GM10248 (cell line): Measurements from ENCODE around the gene KCNK16.
"Not testable (repeated sequence)": the region's sequence is repeated elsewhere in the genome, so short reads cannot be mapped to it uniquely, and the experiment has no call there.

Experiments
- CTCF ChIA-PET: fragments of 300-600 bp; sonication (Branson Sonifier 250); formaldehyde crosslinking; extraction: SDS; loops from one replicate; lab custom pipeline; 2021; ENCODE audit warnings: antibody characterized with exemption; lab: Yijun Ruan, JAX
- POLR2A ChIA-PET: fragments of 350-650 bp; sonication (Branson Sonifier 250); formaldehyde crosslinking; extraction: SDS; loops from one replicate; lab custom pipeline; 2020; ENCODE audit warnings: antibody characterized with exemption; lab: Yijun Ruan, JAX
- DNase-seq: peaks from one replicate; pipeline ENCODE4 v3.0.0; 2012; ENCODE audit errors: extremely low spot score
- TF ChIP-seq, protein P1 (sequence below): IDR thresholded peaks from 2 replicates; pipeline ENCODE4 v1.5.1; 2012; ENCODE audit warnings: mild to moderate bottlenecking, low read depth; ENCODE audit errors: extremely low read depth, missing control alignments, control extremely low read depth

The KCNK16 gene

DNA sequence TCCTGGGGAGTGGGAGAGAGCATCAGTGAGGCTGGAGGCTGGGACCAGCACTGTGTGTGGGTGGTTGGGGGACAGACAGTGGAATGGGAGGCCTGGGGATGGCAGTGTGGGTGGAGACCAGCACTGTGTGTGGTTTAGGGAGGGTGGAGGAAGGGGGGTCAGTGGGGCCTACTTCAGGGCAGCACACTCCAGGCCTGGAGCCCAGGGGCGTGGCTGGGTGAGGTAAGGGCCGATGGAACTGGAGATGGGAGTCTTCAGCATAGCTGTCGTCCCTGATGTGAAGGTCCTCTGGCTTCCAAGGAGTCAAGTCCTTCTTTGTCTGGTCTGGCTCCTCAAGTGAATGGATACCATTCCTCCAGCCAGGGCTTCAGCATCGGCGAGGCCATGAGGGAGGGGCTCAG, 26.9 kb downstream of the KCNK16 start:
- ChIA-PET POLR2A (no interaction called here), CTCF (interaction anchor here (1.0 kb wide), 1 partner anchor 15 kb away, joined by 3 read pairs; no protein-coding TSS in a partner anchor)
- DNase-seq, result no peak
- TF ChIP-seq, protein P1, sequence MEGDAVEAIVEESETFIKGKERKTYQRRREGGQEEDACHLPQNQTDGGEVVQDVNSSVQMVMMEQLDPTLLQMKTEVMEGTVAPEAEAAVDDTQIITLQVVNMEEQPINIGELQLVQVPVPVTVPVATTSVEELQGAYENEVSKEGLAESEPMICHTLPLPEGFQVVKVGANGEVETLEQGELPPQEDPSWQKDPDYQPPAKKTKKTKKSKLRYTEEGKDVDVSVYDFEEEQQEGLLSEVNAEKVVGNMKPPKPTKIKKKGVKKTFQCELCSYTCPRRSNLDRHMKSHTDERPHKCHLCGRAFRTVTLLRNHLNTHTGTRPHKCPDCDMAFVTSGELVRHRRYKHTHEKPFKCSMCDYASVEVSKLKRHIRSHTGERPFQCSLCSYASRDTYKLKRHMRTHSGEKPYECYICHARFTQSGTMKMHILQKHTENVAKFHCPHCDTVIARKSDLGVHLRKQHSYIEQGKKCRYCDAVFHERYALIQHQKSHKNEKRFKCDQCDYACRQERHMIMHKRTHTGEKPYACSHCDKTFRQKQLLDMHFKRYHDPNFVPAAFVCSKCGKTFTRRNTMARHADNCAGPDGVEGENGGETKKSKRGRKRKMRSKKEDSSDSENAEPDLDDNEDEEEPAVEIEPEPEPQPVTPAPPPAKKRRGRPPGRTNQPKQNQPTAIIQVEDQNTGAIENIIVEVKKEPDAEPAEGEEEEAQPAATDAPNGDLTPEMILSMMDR, result no peak

DNA sequence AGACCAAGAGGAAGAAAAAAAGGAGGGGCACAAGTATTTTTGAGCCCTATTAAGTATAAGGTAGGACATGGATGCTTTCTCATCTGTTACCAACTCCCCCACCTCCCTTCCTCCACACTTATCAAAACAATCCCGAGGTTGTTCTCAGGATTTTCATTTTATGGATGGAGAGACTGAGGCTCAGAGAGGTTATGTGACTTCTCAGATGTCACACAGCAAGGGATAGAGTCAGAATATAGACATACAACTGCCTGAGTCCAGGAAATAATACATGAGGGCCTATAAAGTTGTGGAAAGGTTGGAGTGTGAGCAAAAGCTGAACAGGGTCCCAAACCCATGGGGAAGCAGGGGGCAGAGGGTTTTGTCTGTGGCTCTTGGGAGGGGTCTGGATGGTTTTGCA, 27.6 kb downstream of the KCNK16 start:
- TF ChIP-seq, protein P1, result no peak
- no peak for DNase-seq
- ChIA-PET POLR2A (no interaction called here), CTCF (interaction anchor here (1.0 to 1.1 kb wide), 2 partner anchors 10 to 16 kb away, joined by 3 read pairs; no protein-coding TSS in a partner anchor)

DNA sequence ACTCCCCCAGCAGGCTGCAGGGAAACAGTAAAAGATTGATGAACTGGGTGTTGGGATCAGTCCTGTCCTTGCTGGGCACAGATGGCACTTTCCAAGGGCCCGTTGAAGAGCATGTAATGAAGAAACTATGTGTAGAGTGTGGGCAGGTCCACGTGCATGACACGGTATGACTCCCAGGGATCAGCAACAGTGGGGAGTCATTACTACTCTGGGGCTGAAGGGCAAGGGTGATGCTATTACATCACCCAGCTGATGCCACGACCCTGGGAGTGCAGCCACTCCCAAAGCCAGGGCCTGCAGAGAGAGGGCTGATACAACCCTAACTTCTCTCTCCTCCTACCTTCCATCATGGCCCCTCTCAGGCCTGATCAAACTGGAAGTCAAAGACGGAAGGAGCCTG, 28.4 kb downstream of the KCNK16 start:
- DNase-seq, result no peak
- ChIA-PET POLR2A (no interaction called here), CTCF (interaction anchor here (1.1 kb wide), 1 partner anchor 9 kb away, joined by 3 read pairs; no protein-coding TSS in a partner anchor)
- TF ChIP-seq, protein P1, result no peak

DNA sequence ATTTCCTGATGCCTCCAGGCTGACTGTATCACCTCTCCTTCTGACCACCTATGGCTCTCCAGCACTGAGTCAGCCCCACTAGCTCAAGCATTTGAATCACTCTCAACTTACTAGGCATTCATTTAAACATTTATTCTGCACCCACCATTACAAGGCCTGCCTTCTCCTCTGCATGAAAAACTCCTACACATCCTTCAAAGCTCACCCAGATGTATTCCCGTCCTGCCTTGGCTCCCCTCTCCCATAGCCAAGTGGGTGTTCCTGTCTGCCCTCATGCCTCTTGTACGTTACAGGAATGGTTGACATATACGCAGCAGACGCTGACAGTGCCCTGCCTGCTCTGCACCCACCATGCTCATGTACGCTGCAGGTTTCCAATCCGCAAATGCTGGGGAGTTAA, 29.9 kb downstream of the KCNK16 start:
- ChIA-PET CTCF (interaction anchor here (1.4 to 2.3 kb wide), 3 partner anchors 10 to 32 kb away, joined by 3 to 7 read pairs (median 4); no protein-coding TSS in a partner anchor), POLR2A (no interaction called here)
- TF ChIP-seq, protein P1, result no peak
- DNase-seq, result no peak

DNA sequence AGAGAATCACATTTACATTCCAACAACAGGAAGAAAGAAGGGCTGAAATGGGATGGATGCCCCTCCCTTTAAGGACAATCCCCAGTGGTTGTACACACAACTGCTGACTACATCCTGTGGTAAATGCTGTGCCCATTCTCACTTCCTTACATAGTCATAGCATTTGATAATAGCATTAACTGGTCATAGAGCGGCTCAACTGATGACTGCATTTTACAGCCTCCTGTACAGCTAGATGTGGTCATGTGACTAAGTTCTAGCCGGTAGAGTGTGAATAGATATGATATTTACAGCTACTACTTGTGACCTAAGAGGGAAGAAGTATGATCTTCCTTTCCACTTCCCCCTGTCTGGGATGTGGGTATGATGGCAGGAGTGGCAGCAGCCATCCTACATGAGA, 33.0 kb downstream of the KCNK16 start:
- CTCF ChIA-PET, result no interaction called here
- POLR2A ChIA-PET, result no interaction called here
- no peak for DNase-seq
- TF ChIP-seq, protein P1, result no peak

DNA sequence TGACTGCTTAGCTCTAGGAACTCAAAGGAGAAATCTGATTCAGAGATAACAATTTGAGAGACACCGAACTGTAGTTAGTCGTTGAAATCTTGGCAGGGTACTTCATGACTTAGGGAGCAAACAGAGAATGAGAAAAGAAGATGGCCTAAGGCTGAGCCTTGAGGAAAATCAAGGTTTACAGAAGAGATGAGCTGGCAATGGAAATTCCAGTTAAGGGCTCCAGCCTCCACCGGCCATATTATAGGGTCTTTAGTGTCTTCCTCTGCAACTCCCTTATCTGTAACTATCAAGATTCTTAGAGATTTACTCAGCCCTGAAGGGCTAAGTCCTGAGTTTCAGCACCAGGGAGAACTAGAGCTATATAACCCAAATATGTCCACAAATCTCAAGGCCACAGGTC, 34.9 kb downstream of the KCNK16 start:
- CTCF ChIA-PET, result no interaction called here
- TF ChIP-seq, protein P1, result no peak
- no peak for DNase-seq
- POLR2A ChIA-PET, result no interaction called here

DNA sequence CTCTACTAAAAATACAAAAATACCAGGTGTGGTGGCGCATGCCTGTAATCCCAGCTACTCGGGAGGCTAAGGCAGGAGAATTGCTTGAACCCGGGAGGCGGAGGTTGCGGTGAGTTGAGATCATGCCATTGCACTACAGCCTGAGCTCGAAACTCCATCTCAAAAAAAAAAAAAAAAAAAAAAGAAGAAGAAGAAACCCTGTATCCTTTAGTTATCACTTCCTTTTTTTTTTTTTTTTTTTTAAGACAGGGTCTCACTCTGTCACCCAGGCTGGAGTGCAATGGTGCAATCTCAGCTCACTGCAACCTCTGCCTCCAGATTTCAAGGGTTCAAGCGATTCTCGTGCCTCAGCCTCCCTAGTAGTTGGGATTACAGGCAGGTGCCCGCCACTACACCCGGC, 35.9 kb downstream of the KCNK16 start:
- CTCF ChIA-PET, POLR2A ChIA-PET: not testable (repeated sequence)

More for the DNA sequence above, 35.9 kb downstream of the KCNK16 start:
- not testable (repeated sequence) for DNase-seq
